Stomach (tissue), 9 donors: ENCODE data around the gene DNAJC8. TPM values are rescaled to one million over a fixed set of nuclear protein-coding genes. Genes with fewer than 3 reads are reported as not detected.
A peak's percentile ranks its signal among the peaks of the same experiment; 100 is the strongest.

Source experiments
- DNase-seq, 2 donors: peaks; one replicate each; pipeline versions ENCODE4 v3.0.0 to v3.0.0-alpha.2; 2013 to 2019
- H3K27ac ChIP-seq, 5 donors: fragments of 200-600 bp in 4 of 5; sonication (generic) in 4 of 5; one replicate each; pipeline ENCODE4 v1.5.1; 2013 to 2019; ENCODE audit warnings: mild to moderate bottlenecking in 1 of 5, moderate library complexity in 1 of 5
- H3K27me3 ChIP-seq, 3 donors: fragments of 200-600 bp; sonication (generic); one replicate each; pipeline ENCODE4 v1.5.1; 2017 to 2019; ENCODE audit warnings: mixed run types in 1 of 3
- H3K36me3 ChIP-seq, 4 donors: fragments of 200-600 bp; sonication (generic); 1 replicate in 3 of 4; 2 replicates in 1 of 4; pipeline ENCODE4 v1.5.1; 2016 to 2019
- H3K4me1 ChIP-seq, 4 donors: fragments of 200-600 bp; sonication (generic); one replicate each; pipeline ENCODE4 v1.5.1; 2016 to 2019
- H3K4me3 ChIP-seq, 4 donors: fragments of 200-600 bp; sonication (generic) in 3 of 4; one replicate each; pipeline ENCODE4 v1.5.1; 2016 to 2019; ENCODE audit warnings: mild to moderate bottlenecking in 1 of 4
- H3K9me3 ChIP-seq, 4 donors: fragments of 200-600 bp; sonication (generic); one replicate each; pipeline ENCODE4 v1.5.1; 2016 to 2019
- EP300 ChIP-seq: sonication (generic); formaldehyde crosslinking; IDR thresholded peaks from one replicate; pipeline ENCODE4 v1.6.1; 2017; ENCODE audit warnings: antibody characterized with exemption
- POLR2A ChIP-seq, 4 donors: fragments of 450-650 bp; IDR thresholded peaks; one replicate each; pipeline ENCODE4 v1.6.1; 2016; ENCODE audit warnings: antibody characterized with exemption in 4 of 4, control low read depth in 2 of 4, mild to moderate bottlenecking in 1 of 4, moderate library complexity in 1 of 4
- POLR2AphosphoS5 ChIP-seq, 3 donors: sonication (generic); formaldehyde crosslinking; IDR thresholded peaks; one replicate each; pipeline ENCODE4 v1.6.1; 2016; ENCODE audit warnings: antibody characterized with exemption in 3 of 3
- WGBS, 5 donors: extraction: QIAGEN DNeasy Blood & Tissue Kit in 3 of 5; methylation state at CpG; one replicate each; pipeline versions ENCODE4 v1.1.5 to v1.1.7; 2013 to 2018; 5-methylcytosine and 5-hydroxymethylcytosine counted together
- intact Hi-C: fragments of 100-400 bp; cut with DNase I; formaldehyde crosslinking; loops from one replicate; pipeline ENCODE4 v1.15.1; 2023; ENCODE audit warnings: low total_unique reads
- polyA plus RNA-seq, 3 donors: library from polyadenylated mRNA; stranded (reverse); fragments of 200-250 nt; gene quantifications; one replicate each; pipeline ENCODE4 v1.2.3, GENCODE V29; 2013
- total RNA-seq, 5 donors: library from RNA; depleted of rRNA; stranded (reverse); fragments of >200 nt; gene quantifications; one replicate each; pipeline versions ENCODE4 v1.1.0 to v1.2.3, GENCODE V29; 2014 to 2016
- TF ChIP-seq, protein P1 (sequence below), 7 experiments: fragments of 450-650 bp in 4 of 7; fragments of 200-600 bp in 3 of 7; sonication (generic) in 3 of 7; IDR thresholded peaks; one replicate each; pipeline ENCODE4 v1.5.1; 2016 to 2019; ENCODE audit warnings: antibody characterized with exemption in 7 of 7, control low read depth in 2 of 7, mild to moderate bottlenecking in 1 of 7
- donor health status: healthy with polysubstance abuse.
- donor health status: Bipolar disorder and iron deficiency.
- donor health status: healthy.

DNAJC8 gene
- total and polyA plus RNA-seq, 8 donors = 38.4 to 111 (median 74.4) TPM

DNA sequence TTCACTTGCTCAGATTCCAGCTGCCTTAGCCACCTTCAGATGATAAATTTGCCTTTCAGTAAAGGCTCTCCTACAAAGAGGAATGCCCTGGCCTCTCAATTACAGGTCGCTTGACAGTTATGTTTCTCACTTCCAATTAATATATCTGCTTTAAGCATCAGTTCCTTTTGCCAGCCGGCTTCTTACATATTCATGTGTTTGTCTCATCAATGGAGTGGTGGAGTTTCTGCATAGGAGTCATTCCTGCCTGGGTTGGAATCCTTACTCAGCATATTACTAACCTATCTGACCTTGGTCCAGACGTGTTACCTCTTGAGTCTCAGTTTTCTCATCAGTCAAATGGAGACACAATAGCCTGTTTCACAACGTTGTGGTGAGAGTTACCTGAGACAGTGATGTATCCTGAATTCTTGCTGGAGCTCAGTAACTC is 17.1 kb upstream of the DNAJC8 start:
- TF ChIP-seq, protein P1, sequence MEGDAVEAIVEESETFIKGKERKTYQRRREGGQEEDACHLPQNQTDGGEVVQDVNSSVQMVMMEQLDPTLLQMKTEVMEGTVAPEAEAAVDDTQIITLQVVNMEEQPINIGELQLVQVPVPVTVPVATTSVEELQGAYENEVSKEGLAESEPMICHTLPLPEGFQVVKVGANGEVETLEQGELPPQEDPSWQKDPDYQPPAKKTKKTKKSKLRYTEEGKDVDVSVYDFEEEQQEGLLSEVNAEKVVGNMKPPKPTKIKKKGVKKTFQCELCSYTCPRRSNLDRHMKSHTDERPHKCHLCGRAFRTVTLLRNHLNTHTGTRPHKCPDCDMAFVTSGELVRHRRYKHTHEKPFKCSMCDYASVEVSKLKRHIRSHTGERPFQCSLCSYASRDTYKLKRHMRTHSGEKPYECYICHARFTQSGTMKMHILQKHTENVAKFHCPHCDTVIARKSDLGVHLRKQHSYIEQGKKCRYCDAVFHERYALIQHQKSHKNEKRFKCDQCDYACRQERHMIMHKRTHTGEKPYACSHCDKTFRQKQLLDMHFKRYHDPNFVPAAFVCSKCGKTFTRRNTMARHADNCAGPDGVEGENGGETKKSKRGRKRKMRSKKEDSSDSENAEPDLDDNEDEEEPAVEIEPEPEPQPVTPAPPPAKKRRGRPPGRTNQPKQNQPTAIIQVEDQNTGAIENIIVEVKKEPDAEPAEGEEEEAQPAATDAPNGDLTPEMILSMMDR (IDR thresholded peaks at IDR 0.05) = no peak
- TF ChIP-seq POLR2AphosphoS5 (IDR thresholded peaks at IDR 0.05) = no peak
- TF ChIP-seq EP300 = no peak
- TF ChIP-seq POLR2A (IDR thresholded peaks at IDR 0.05) = no peak
- H3K9me3 ChIP-seq = no peaks in the 10 kb centered on the region
- 48 to 53% (median 50%) methylated on average over 4 of the region's 4 CpGs for WGBS, 5 donors
- intact Hi-C loops = no loop called here
- no peak overlapping the region for H3K4me3 ChIP-seq
- no peaks in the 10 kb centered on the region for H3K27me3 ChIP-seq
- peaks cover 27 to 59% (median 41%) of the 10 kb centered on the region in 4 donors for H3K4me1 ChIP-seq
- peak overlapping the region; percentile 13 to 96 (median 89) for H3K27ac ChIP-seq
- no peak for DNase-seq
- H3K36me3 ChIP-seq = no peaks in the 10 kb centered on the region

DNA sequence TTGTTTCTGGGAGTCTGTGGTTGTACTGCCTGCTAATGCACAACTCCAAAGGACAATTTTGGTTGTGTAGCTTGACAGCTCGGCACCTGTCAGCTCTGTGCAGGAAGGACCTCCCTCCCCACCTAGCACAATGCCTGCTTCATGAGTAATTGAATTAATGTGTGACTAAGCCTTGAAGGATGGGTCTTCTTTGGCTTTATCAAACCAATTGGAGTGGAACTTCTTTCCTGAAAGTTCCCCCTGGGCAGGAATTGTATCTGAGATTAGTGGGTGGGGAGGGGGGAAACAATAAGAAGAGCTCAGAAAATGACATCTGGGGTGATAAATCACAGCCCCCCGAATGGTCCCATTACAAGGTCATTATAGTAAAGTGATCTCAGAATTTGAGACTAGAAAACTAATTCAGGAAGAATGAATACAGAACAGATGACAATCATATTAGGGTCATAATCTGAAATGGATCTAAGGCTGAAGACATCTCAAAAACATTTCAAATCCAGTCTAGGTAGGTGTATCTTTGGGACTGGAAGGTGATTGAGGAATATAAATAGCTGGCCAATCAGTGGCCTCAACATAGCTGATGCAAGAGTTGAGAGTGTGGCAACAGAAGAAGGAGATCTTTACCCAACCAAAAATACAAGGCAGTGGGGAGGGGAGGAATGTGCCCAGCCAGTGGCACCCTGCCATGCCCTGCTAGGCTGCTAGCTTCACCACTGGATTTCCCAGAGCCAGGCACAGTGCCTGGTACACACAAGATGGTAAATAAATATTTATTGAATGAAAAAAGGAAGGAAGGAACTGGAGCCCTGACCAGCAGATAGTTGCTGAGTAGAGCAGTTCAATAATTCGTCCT is 16.4 kb upstream of the DNAJC8 start:
- intact Hi-C loops = no loop called here
- Histone ChIP-seq H3K27ac (peak overlapping the region; percentile 13 to 96 (median 89)), H3K9me3 (no peaks in the 10 kb centered on the region), H3K27me3 (no peaks in the 10 kb centered on the region), H3K4me3 (peak overlapping the region in 3 of 4 donors; percentile 7 to 21 (median 16)), H3K4me1 (peaks cover 34 to 65% (median 47%) of the 10 kb centered on the region in 4 donors), H3K36me3 (no peaks in the 10 kb centered on the region)
- DNase-seq = peak; percentile 59 to 80
- peak in 1 of 3 donors; percentile 29 for TF ChIP-seq POLR2AphosphoS5 (IDR thresholded peaks at IDR 0.05)
- TF ChIP-seq POLR2A (IDR thresholded peaks at IDR 0.05) = no peak
- 15 to 21% (median 17%) methylated on average over 3 of the region's 3 CpGs for WGBS, 5 donors

DNA sequence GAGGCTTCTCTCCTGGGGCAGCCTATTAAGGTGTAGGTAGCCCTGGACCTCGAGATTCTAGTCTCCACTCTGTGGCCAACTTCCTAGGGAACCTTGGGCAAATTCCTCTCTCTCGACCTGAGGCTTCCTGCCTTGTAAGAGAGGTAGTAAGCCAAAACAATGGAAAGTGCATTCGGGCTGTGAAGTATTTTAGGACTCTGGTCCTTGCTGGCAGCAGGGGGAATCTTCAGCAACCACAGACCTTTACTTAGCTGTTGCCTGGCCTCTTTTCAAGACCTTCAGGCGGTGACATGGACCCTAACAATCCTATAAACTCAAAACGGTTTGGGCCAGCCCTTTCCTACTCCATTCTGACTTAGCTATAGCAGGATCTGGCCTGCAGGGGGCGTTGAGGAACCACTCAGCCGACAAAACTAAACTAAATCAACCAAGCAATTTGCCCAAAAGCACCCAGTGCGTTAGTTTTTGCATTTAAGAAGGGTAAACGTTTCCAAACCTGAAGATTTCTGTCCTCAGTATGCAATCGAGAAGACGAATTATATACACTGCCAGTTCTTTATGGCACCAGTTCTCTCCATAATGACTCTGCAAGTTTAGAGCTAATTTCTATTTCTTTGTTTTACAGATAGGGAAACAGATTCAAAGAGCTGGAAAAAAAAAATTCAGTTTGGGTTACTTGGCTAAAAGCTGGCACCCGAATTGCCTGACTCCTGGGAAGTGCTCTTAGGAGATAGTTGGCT is 15.6 kb upstream of the DNAJC8 start:
- H3K9me3 ChIP-seq = no peaks in the 10 kb centered on the region
- 1 to 4% (median 2%) methylated on average over 12 of the region's 12 CpGs for WGBS, 5 donors
- peaks cover 35 to 73% (median 55%) of the 10 kb centered on the region in 4 donors for H3K4me1 ChIP-seq
- no peaks in the 10 kb centered on the region for H3K36me3 ChIP-seq
- H3K27ac ChIP-seq = peak overlapping the region; percentile 85 to 96 (median 89)
- TF ChIP-seq EP300 (no peak), POLR2AphosphoS5 (IDR thresholded peaks at IDR 0.05) (peak in 2 of 3 donors; percentile 21 to 66)
- TF ChIP-seq, protein P1 (IDR thresholded peaks at IDR 0.05) = peak in 5 of 7 experiments; percentile 76 to 95 (median 90)
- no peaks in the 10 kb centered on the region for H3K27me3 ChIP-seq
- H3K4me3 ChIP-seq = peak overlapping the region in 3 of 4 donors; percentile 7 to 21 (median 16)
- DNase-seq = peak; percentile 88 to 93
- intact Hi-C loops = no loop called here

DNA sequence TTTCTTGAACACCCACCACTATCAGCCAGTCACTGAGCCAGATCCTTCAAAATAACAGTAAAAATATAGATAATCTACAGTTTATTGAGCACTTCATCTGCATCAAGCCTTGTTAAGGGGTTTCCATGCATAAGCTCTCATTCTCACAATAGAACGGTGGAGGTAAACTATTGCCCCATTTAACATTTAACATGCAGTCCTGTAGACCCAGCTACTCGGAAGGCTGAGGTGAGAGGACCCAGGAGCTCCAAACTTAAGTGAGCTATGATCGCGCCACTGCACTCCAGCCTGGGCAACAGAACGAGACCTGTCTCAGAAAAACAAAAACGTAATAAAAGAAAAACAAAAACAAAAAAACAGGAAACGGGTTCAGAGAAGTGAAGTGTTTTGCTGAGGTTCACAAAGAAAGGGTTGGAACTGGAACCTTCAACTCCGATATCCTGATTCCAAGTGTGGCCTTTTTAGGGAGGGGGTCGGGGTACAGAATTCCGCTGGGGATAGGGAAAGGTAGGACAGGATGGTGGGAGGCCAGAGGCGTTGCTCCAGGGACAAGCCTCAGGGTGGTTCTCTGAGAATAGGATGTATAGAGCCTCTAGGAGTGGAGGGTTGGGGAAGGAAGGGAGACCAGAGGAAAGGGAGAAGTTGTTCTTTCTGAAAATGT is 14.9 kb upstream of the DNAJC8 start:
- peaks cover 35 to 80% (median 62%) of the 10 kb centered on the region in 4 donors for H3K4me1 ChIP-seq
- peak overlapping the region; percentile 85 to 96 (median 89) for H3K27ac ChIP-seq
- no peak for TF ChIP-seq EP300
- TF ChIP-seq, protein P1 (IDR thresholded peaks at IDR 0.05) = no peak
- no peak for TF ChIP-seq POLR2A (IDR thresholded peaks at IDR 0.05)
- TF ChIP-seq POLR2AphosphoS5 (IDR thresholded peaks at IDR 0.05) = no peak
- DNase-seq = no peak
- no peaks in the 10 kb centered on the region for H3K9me3 ChIP-seq
- peak overlapping the region; percentile 18 to 63 (median 59) for H3K4me3 ChIP-seq
- 50 to 69% (median 55%) methylated on average over 11 of the region's 11 CpGs for WGBS, 5 donors
- H3K36me3 ChIP-seq = no peaks in the 10 kb centered on the region
- intact Hi-C loops = no loop called here
- H3K27me3 ChIP-seq = no peaks in the 10 kb centered on the region
